Kidney epithelial cell (primary cell): Measurements from ENCODE around the gene MUC5B. TPM values are rescaled to one million over a fixed set of nuclear protein-coding genes. Genes with fewer than 3 reads are reported as not detected.
"Not testable (repeated sequence)": the region's sequence is repeated elsewhere in the genome, so short reads cannot be mapped to it uniquely, and the experiment has no call there.

Experiments
- DNase-seq: peaks from one replicate; pipeline ENCODE4 v3.0.0-alpha.2; 2010; ENCODE audit warnings: low read depth
- H3K27me3 ChIP-seq: 2 replicates; pipeline ENCODE4 v1.6.0; 2011; ENCODE audit warnings: low read length; ENCODE audit not compliant: control insufficient read depth, insufficient read depth
- H3K36me3 ChIP-seq: 2 replicates; pipeline ENCODE4 v1.5.1; 2011; ENCODE audit warnings: low read length; ENCODE audit not compliant: control insufficient read depth, insufficient read depth
- H3K4me3 ChIP-seq: 2 replicates; pipeline ENCODE4 v1.5.1; 2011; ENCODE audit warnings: low read depth, mild to moderate bottlenecking, control low read depth, low read length
- CTCF ChIP-seq: IDR thresholded peaks from 2 replicates; pipeline ENCODE4 v1.5.1; 2011; ENCODE audit warnings: mild to moderate bottlenecking, moderate library complexity, low read length, control low read depth, inconsistent platforms; ENCODE audit not compliant: insufficient read depth, poor library complexity, severe bottlenecking
- total RNA-seq: library from RNA; depleted of rRNA; stranded (reverse); fragments of >200 nt; gene quantifications from 2 replicates; pipeline ENCODE4 v1.2.3, GENCODE V29; 2015

MUC5B gene
- total RNA-seq, 1 donor from 2014 or later, result not detected

GRCh38 chr11:1262172-1263006 is 39.5 kb downstream of the MUC5B start:
- TF ChIP-seq CTCF, result no peak
- Histone ChIP-seq H3K27me3 (no peaks in the 10 kb centered on the region), H3K4me3 (peak overlapping the region; percentile 43), H3K36me3 (no peaks in the 10 kb centered on the region)
- DNase-seq, result peak; percentile 64

- no peak for DNase-seq
- Histone ChIP-seq H3K27me3 (no peaks in the 10 kb centered on the region), H3K36me3 (no peaks in the 10 kb centered on the region), H3K4me3 (peak overlapping the region; percentile 43)
- no peak for TF ChIP-seq CTCF
Measured at GRCh38 chr11:1263010-1263409, 40.1 kb downstream of the MUC5B start.

- peak; percentile 25 for TF ChIP-seq CTCF
- not testable (repeated sequence) for H3K4me3 ChIP-seq, H3K36me3 ChIP-seq, H3K27me3 ChIP-seq
- peak; percentile 1 for DNase-seq
Measured at GRCh38 chr11:1264444-1264843, 41.6 kb downstream of the MUC5B start.

GRCh38 chr11:1265480-1265879 is 42.6 kb downstream of the MUC5B start:
- H3K4me3 ChIP-seq, H3K27me3 ChIP-seq, H3K36me3 ChIP-seq, DNase-seq: not testable (repeated sequence)

- DNase-seq, H3K4me3 ChIP-seq: not testable (repeated sequence)
Measured at GRCh38 chr11:1266976-1267375, 44.1 kb downstream of the MUC5B start.

GRCh38 chr11:1267441-1268100 is 44.7 kb downstream of the MUC5B start:
- no peak for DNase-seq
- TF ChIP-seq CTCF, result no peak
- H3K36me3 ChIP-seq, result no peaks in the 10 kb centered on the region
- H3K4me3 ChIP-seq, result no peak overlapping the region
- no peaks in the 10 kb centered on the region for H3K27me3 ChIP-seq

More at GRCh38 chr11:1266976-1267375, 44.1 kb downstream of the MUC5B start:
- H3K36me3 ChIP-seq, H3K27me3 ChIP-seq: not testable (repeated sequence)

GRCh38 chr11:1269957-1270356 is 47.1 kb downstream of the MUC5B start:
- no peaks in the 10 kb centered on the region for H3K27me3 ChIP-seq
- H3K4me3 ChIP-seq, result no peak overlapping the region
- no peak for DNase-seq
- TF ChIP-seq CTCF, result no peak
- no peaks in the 10 kb centered on the region for H3K36me3 ChIP-seq
